LHCN-M2 (cell line): ENCODE measurements around the gene STING1. TPM values are rescaled to one million over a fixed set of nuclear protein-coding genes. Genes with fewer than 3 reads are reported as not detected.
"Not testable (repeated sequence)": the region's sequence is repeated elsewhere in the genome, so short reads cannot be mapped to it uniquely, and the experiment has no call there.

ENCODE experiments used
- DNase-seq: peaks from one replicate; pipeline ENCODE4 v3.0.0-alpha.2; 2012; ENCODE audit warnings: low read depth
- polyA plus RNA-seq: library from polyadenylated mRNA; unstranded; fragments of >200 nt; gene quantifications from one replicate; pipeline ENCODE4 v1.2.1, GENCODE V29; 2012; ENCODE audit warnings: missing spikeins
- total RNA-seq: library from RNA; depleted of rRNA; stranded (reverse); fragments of >200 nt; gene quantifications from 2 replicates; pipeline ENCODE4 v1.2.3, GENCODE V29; 2014; rRNA removed

STING1 gene
- 79.2 and 92.7 TPM in 2 replicates for total RNA-seq
- 108 TPM for polyA plus RNA-seq

DNA sequence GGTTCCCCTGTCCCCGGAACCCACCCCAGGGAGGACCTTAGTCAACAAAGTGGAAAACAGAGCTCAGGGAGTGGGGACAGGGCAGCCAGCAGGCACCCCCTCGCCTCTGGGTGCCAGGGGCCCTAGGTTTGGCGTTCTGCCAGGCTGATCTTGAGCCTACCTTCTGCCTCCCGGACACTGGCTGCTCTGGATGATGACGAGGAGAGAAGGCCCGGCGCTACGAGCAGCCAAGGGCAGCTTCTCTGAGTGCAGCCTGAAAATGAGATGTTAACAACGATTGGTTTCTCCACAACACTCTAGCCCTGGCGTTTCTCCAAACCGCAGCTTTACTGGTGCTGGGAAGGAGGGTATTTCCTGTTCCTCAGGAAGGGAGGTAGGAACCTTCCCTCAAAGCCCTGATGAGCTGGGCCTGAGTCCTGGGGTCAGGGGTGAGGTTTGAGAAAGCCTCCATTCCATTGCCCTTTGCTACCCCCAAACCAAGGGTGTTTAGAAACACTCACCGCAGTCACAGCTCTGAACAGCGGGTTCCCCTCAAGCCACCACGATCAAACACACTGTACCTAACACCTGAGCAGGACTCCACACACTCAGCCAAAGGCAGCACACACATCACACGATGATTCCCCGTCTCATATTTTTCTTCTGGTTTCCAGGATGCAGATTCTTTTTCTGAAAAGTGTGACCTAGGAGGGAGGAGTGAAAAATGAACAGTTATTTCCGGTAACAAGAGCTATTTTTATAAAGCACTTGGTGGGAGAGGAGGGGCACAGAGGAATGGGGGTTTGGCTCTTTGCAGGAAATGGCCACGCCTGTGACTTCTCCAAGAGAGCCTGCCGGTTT is at the start of gene STING1:
STING1 (minus strand) TSS at position 709 of the 840 bp plus-strand sequence. CDS start 1,054 bp downstream, outside the sequence.
- DNase-seq = peak; percentile 99

DNA sequence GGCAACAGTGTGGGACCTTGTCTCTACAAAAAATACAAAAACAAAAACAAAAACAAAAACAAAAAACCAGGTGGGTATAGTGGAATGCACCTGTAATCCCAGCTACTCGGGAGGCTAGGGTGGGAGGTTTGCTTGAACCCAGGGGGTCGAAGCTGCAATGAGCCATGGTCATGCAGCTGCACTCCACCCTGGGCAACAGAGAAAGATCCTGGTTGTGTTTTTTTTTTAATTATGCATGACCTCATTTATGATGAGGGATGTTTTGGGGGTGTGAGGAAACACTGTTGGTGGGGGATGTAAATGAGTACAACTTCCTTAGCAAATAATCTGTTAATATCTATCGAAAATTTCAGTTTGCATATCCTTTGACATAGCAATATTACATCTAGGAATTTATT is 49.2 kb upstream of the STING1 start:
- no peak for DNase-seq

DNA sequence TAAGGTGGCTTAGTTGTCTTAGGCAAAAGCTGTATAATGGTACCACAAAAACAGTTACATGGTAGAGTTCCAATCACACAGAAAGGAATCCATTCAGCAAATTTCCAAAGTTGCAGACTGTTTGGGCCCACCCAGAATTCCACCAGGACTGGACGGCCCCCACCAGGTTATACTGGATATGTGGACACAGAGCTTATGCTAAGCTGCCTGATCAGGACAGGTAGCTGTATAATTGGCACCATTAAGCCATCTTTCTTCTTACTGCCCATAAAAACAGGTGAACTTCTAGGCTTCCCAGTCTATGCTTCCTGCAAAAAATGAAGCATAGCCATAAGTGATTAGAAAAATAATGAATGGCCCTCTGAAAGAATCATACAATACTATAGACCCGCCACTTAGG is 47.5 kb upstream of the STING1 start:
- not testable (repeated sequence) for DNase-seq

DNA sequence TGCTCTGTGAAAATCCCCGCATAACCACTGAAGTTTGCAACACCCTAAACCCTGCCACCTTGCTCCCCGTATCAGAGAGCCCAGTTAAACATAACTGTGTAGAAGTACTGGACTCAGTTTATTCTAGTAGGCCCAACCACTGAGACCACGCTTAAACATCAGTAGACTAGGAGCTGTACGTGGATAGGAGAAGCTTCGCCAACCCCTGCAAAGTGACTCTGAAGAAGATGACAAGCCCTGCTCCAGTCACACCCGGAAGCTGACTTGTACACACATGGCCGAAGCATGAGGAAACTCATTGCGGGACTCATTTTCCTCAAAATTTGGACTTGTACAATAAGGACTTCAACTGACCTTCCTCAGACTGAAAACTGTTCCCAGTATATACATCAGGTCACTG is 46.1 kb upstream of the STING1 start:
- not testable (repeated sequence) for DNase-seq

DNA sequence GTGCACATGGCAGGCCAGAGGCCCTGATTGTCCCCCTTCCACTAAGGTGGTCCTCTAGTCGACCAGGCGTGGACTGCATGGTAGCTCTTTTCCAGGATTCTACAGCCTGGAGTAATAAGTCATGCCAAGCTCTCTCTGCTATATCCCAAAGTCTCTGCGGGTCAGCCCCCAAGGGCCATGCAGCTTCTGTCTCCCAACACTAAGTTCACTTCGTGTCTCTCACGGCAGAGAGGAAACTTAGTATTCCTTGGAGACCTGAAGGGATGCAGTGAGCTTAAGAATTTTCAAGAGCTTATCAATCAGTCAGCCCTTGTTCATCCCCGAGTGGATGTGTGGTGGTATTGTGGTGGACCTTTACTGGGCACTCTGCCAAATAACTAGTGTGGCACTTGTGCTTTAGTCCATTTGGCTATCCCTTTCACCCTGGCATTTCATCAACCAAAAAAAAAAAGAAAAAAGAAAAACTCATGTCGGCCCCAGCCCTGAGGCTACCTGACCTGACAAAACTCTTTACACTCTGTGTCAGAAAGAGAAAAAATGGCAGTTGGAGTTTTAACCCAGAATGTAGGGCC is 45.4 kb upstream of the STING1 start:
- not testable (repeated sequence) for DNase-seq

DNA sequence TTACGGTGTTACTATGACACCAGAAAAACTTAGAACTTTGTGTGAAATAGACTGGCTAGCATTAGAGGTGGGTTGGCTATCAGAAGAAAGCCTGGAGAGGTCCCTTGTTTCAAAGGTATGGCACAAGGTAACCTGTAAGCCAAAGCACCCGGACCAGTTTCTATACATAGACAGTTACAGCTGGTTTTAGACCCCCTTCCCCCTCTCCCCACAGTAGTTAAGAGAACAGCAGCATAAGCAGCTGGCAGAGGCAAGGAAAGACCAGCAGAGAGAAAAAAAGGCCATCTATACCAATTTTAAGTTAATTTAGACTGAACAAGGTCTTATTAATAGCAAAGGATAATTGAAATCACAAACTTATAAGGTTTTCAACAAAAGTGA is 44.5 kb upstream of the STING1 start:
- DNase-seq = not testable (repeated sequence)

DNA sequence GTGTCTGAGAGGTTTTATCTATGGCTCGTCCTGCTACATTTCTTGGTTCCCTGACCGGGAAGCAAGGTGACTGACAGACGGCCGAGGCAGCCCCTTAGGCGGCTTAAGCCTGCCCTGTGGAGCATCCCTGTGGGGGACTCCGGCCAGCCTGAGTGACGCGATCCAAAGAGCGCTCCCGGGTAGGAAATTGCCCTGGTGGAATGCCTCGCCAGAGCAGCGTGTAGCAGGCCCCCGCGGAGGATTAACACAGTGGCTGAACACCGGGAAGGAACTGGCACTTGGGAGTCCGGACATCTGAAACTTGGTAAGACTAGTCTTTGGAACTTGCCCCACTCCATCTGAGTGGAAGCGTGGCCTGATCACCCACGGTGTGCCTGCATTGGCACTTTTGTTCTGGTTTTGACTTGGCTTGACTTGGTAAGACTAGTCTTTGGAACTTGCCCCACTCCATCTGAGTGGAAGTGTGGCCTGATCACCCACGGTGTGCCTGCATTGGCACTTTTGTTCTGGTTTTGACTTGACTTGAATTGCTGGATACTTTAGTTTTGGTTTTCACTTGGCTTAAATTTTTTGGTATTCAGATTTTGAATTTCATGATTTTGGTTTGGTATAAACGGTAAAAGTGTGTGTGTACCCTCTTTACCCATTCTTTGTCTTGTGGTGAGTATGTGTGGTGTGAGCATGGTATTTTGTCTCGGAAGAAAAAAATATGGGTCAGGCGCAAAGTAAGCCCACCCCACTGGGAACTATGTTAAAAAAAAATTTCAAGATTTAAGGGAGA is 43.9 kb upstream of the STING1 start:
- DNase-seq = not testable (repeated sequence)

DNA sequence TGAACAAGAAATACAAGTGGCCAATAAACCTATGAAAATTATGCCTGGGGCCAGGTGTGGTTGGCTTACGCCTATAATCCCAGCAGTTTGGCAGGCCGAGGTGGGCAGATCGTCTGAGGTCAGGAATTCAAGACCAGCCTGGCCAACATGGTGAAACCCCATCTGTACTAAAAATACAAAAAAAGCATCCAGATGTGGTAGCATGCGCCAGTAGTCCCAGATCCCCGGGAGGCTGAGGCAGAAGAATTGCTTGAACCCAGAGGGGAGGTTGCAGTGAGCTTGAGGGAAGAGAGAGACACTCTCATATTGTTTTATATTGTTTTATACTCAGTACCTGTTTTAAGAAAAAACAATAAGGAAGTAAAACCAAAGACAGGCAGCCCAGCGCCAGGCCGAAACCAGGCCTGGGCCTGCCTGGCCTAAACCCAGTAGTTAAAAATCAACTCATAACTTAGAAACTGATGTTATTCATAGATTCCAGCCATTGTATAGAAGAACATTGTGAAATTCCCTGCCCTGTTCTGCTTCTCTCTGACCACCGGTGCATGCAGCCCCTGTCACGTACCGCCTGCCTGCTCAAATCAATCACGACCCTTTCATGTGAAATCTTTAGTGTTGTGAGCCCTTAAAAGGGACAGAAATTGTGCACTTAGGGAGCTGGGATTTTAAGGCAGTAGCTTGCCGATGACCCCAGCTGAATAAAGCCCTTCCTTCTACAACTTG is 43.2 kb upstream of the STING1 start:
- not testable (repeated sequence) for DNase-seq

DNA sequence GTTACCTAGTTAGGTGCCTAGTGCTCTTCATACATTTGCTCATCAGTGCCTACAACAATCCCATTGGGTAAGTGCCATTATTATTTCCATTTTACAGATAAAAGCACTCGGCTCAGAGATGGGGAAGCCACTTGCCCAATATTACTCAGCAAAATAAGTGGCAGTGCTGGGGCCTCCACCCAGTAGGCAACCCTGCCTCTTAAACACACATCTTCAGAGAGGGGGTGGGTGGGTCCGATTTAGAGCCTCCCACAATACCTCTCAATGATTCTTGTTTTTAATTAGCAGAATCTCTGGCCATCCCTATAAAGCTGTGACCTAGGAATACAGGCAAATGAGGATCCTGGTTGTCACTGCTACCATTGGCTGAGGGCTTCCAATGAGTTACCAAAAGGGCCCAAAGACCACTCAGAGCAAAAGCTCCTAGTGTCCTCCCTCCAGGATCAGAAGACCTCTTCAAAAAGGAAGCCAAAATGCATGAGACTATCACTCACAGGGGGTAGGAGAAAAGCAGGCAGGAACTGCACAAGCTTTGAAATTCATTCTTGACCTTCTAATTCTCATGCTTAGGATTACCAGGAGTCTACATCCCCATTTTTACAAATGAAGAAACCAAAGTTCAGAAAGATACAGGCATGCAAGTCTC is 42.5 kb upstream of the STING1 start:
- no peak for DNase-seq

DNA sequence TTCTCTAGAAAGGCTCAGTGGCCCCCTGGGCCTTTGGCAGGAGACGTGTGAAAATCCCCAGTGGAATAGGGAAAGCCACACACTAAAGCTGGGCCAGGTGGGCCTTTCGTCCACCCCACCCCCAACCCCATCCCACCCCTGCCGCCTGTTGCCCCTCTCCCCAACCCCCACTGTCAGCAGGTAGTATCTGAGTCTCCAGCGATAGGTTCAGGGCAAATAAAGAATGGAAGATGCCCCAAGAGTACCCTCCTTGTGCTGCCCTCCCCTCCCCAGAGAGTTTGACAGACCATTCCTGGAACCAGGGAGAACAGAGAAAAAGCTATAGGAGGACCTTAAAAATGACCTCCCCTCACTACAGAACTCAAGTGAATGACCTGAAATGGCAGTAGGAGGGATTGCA is 41.9 kb upstream of the STING1 start:
- no peak for DNase-seq

DNA sequence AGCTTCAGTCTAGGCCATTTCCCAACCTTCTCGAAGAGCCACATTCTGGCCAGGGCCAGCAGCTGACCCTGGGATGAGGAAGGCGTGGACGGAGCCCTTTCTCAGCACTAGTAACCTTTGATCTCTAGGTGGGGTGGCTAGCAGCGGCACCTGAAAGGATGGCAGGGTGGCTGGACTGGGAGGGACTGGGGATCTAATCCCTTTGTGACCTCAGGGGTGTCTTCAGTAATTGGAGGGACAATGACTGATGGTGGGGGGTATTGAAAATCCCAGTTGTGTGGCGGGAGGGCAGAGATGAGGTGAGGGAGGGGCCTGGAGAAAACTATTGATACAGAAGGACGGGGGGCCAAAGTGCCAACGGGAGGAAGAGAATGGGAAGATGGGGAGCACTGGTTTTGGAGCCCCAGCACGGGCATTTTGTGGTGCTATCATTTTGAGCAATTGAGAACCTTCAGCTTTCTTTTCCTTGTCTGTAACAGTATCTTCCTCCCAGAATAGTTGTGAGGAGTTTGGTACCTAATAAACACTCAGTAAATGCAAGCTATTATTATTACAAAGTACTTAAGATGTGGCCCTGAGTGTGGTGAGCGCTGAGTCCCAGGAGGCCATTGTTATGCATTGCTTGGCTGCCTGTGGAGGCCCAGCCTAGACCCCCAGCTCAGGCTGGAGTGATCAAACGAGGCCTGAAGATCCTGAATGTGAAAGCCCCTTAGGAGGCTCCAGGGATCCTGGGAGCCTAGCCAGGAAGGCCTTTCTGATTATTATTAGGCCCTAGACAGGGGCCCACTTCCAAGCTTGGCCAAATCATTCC is 41.3 kb upstream of the STING1 start:
- DNase-seq = no peak

DNA sequence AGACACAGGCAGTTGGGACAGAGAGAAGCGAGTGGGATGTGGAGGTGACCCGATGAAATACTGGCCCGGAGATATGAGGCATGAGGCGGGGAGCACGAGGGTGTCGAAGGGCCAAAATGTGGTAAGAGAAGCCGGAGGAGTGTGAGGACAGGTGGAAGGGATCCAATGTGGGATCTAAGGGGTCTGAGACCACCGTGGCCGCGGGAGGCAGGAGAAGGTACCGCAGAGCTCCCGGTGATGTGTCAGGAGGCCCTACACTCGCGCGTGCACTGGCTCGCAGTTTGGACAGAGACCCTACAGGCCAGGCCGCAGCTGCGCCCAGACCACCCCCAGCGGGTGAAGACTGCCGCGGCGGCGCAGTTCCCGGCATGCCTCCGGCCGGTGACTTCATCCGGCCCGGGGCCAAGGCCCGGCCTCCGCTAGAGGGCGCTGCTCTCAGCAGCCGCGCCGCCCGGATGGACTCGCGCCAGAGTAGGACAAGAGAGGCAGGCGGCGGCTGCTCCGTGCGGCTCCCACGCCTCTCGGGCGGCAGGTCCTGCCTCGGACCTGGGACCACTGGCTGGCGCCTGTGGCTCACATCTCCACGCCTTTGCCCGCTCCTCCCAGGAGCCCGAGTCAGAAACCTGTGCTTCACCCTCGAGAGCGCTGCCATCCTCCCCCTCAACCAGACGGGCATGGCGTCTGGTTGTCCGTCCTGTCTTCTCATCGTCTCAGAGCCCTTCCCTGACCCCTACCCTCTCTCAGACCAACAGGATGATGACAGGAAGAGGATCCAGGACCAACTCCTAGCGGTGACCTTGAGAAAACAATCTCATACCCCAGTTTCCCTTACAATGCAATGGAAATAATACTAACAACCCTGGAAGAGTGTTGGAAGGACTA is 35.4 kb upstream of the STING1 start:
- peak; percentile 81 for DNase-seq

DNA sequence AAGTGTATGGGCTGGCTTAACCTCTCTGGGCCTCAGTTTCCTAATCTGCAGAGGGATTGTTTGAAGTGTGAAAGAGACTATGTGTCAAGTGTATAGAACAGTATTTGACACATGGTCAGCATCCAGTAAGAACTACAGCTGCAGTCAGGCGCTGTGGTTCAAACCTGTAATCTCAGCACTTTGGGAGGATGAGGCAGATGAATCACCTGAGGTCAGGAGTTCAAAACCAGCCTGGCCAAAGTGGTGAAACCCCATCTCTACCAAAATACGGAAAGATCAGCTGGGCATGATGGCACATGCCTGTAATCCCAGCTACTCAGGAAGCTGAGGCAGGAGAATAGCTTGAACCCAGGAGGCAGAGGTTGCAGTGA is 31.9 kb upstream of the STING1 start:
- DNase-seq = peak; percentile 13

DNA sequence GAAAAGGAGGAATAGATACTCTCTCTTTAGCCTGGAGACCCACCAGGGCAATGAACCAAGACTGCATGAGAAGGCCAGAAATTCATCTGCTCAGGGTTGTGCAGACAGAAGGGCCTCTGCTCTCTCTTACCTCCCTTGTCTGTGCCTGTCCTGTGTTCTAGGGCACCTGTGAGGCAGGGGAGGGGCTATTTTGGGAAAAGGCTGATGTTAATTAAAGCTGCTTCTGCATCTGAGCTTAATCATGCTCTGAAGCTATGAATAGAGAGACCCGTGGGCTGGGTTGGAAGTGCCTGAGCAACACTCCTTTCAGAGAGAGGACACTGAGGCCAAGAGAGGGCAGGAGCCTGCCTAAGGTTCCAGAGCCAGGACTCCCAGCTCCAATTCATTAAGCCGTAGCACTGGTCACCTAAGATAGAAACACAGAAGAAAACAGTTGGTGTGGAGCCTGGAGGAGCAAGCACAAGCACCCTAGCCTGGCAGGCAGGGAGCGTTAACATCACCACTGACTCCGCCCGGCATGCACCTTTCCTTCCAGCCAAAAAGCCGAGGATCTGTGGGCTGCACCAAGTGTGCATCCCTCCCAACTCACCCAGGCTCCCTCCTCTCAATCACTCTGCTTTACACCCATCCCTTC is 31.4 kb upstream of the STING1 start:
- DNase-seq = no peak

DNA sequence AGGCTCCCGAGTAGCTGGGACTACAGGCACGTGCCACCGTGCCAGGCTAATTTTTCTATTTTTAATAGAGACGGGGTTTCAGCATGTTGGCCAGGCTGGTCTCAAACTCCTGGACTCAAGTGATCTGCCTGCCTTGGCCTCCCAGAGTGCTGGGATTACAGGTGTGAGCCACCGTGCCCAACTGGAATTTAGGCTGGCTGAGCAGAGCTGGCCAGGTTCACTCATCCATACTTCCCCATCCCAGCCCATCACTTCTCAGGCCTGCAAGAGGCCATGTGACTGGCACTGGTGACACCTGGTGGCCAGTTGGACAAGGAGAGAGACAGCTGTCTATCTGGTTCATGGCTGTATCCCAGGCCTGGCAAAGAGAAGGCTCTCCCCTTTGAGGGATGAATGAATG is 30.9 kb upstream of the STING1 start:
- DNase-seq = peak; percentile 80

DNA sequence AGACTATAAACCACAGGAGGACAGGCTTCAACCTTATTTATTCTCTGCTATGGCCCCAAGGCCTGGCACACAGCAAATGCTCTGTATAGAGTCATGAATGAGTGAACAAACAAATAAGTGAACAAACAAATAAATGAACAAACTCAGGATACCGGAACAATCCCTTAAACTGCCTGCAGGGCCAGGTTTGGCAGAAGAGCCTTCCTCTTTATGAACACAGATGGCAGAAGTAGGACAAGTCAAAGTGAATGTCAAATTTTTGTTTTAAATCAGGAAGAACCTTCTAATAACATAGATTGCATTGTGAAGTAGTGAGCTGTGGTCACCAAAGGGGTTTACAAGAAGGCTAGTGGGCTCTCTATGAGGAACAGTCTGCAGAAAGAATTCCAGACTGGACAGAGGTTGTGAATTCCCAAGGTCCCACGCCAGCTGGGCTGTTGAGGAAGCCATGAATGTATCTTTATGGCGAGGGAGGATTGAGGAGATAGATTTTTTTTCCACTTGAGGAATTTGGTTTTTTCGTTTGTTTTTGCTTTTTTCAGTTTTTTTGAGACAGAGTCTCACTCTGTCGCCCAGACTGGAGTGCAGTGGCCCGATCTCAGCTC is 30.3 kb upstream of the STING1 start:
- DNase-seq = no peak

DNA sequence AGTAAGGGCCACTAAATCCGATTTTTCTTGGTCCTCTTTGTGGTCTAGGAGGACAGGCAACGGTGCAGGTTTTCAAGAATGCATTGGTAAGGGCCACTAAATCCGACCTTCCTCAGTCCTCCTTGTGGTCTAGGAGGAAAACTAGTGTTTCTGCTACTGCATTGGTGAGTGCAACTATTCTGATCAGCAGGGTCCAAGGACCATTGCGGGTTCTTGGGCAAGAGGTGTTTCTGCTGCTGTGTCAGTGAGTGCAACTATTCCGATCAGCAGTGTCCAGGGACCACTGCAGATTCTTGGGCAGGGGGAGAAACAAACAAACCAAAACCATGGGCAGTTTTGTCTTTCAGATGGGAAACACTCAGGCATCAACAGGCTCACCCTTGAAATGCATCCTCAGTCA is 22.2 kb upstream of the STING1 start:
- not testable (repeated sequence) for DNase-seq

DNA sequence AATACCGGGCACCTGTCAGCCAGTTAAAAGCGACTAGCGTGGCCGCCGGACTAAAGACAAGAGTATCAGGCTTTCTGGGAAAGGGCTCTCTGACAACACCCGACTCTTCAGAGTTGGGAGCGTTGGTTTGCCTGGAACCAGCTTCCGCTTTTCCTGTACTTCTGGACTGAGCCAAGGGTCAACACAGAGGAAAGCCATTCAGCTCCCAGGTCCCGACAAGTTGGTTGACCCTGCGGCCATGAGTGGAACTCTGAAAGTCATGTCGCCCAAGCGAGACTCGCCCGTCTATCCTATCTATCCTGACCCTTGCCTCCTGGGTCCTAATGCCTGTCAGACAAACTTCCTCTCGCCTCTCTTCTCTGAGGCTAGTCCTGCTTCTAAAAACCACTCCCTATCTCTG is 21.3 kb upstream of the STING1 start:
- not testable (repeated sequence) for DNase-seq
